GM21737 (cell line): ENCODE results near the gene GRM5.
"Not testable (repeated sequence)": the region's sequence is repeated elsewhere in the genome, so short reads cannot be mapped to it uniquely, and the experiment has no call there.

ENCODE experiments used
- ATAC-seq: cut with Tn5 transposase; IDR thresholded peaks from one replicate; pipeline ENCODE4 v1.9.1; 2021; ENCODE audit warnings: mild to moderate bottlenecking, moderate library complexity; ENCODE audit not compliant: unreplicated experiment

The GRM5 gene

GRCh38 chr11:89065651-89066201 is at the start of gene GRM5:
TSS of gene GRM5 (minus strand) at chr11:89065982. CDS start at chr11:89047872, 18,110 bp downstream.
- not testable (repeated sequence) for ATAC-seq

DNA sequence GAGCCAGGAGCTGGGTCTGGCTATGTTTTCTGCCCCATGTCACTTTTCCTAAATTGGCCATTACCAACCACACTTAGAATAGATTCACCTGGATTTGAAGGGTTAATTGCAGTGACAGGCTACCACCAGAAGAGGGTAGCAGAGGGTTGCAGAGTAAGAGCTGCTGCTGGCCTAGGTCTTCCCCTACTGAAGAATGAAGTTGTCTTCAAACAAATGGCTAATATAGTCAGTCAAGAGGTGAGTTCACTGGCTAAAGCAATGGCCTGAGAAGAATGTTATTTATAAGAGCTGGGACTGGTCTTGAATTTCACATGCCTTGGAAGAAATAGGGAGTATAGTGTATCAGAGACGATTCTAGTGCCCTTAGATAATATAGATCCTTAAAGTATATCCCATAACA is 32.2 kb upstream of the GRM5 start:
- peak; percentile 65 for ATAC-seq

DNA sequence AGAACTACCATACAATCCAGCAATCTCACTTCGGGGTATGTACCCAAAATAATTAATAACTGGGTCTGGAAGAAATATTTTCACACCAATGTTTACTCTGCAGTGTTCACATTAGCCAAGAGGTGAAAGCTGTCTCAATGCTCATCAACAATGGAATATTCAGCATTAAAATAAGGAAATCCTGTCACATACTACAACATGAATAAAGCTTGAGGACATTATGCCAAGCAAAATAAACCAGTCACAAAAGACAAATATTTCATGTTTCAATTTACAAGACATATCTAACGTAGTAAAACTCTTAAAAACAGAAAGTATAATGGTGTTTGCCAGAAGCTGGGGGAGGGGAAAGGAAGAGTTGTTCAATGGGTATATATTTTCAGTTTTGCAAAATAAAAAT is 28.0 kb upstream of the GRM5 start:
- ATAC-seq, result not testable (repeated sequence)

DNA sequence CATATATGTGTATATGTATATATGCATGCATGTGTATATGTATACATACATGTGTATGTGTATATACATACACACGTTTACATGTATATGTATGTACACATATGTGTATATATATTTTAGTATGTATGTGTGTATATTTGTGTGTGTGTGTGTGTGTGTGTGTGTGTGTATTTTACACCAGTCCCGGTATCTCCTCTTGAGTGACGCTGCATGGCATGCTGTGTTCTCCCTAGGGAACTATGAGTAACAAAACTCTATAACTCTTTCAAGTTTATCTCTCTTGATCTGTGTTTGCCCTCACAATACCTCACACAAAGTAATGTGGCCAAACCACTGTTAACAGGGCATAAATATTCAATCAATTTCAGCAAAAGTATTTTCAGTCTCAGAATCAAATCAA is 19.2 kb upstream of the GRM5 start:
- ATAC-seq, result not testable (repeated sequence)

- ATAC-seq, result not testable (repeated sequence)
These were observed 5.1 kb upstream of the GRM5 start for GRCh38 chr11:89070911-89071310.

DNA sequence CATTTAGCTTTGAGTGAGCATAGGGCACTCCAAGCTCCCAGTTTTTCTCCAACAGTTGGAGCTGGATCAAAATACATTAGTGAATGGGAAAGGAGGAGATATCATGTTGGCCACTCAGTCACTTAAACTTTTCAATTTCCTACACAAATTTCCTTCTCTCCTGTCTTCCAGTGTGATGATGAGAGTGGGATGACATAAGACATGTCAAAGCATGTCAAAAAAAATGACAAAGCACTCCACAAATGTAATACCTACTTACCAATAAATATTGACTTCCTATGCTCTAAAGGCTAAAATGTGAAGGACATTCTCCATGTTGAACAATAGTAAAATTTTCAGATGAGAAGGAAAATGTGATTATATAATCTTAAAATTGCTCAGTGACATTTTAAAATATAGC is 1.5 kb upstream of the GRM5 start:
- ATAC-seq, result no peak

DNA sequence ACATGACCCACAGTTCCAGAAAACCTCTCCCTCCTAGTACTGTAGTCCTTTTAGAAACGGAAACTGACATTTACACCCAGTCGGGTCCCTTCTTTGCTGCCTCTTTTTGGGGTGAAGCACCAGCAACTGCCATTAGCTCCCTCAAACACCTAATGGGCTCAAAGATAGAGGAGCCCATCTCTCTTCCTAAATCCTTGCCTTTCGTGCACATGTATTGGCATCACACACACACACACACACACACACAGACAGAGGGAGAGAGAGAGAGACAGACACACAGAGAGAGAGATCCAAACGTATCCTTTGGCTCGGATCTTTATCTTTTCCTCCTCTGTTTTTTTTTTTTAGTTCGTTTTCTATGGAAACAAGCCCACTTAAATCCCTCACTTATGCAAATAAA is 716 bp downstream of the GRM5 start:
- ATAC-seq, result no peak

DNA sequence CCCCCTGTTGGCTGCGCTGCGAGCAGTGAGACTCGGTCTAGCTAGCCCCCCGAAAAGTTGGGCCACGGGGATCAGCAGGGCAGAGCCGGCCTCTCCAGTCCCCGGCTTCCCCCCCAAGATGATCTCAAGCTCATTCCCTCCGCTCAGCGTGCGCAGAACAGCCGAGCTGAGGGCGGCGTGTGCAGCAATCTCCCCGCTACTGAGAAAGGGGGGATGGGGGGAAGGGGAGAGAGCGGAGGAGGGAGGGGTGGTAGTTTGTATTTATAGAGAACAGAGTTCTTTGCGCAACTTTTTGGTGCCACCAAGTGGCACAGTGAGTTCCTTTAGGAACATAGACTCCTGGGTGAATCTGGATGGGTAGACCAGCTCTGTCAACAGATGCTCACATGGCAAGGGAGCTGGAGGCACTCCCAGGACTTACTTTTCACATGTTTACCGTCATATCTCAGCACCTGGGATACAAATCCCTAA is 2.3 kb downstream of the GRM5 start:
- not testable (repeated sequence) for ATAC-seq

DNA sequence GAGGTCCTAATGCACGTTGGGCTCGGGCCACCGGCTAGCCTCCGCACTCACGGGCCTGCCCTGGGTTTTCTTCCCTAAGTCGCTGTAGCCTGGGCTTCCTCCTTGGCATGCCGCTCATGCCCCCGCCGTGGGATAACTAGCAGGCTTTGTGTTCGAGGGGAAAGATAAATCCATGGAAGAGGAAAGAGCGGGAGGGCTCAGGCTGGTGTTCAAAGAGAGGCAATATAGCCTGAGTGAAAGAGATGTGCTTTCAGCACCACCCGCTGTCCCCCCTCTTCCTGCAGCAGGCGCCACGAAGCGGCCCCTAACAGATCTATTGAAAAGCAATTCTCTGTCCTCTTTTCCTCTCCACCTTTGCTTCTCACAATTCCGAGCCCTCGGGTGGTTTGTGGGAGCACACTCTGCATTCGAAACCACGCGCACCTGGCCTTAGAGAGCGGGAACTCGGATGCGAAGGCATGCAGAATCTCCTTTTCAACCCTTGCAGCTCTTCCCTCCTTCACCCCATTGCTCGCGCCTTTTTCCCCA is 2.9 kb downstream of the GRM5 start:
- not testable (repeated sequence) for ATAC-seq

DNA sequence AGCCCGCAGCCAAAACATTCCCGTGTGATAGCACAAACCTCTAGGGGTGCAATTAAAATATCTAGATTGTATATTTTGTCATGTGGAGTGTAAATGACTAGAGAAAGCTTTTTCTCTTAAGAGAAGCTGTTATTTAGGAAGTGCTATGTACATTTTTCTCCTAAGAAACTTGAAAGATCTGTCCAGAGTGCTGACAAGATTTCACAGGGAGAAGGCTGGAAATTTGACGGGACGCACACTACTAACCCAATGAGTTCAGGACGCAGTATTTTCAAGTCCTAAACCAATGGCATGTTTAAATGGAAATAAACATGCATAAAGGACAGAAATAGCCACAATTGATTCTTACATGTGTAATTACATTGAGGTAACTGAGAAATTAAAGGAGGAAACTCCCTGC is 3.9 kb downstream of the GRM5 start:
- not testable (repeated sequence) for ATAC-seq

GRCh38 chr11:89057406-89057805 is 8.4 kb downstream of the GRM5 start:
- ATAC-seq, result not testable (repeated sequence)

- no peak for ATAC-seq
These were observed 13.6 kb downstream of the GRM5 start for GRCh38 chr11:89052220-89052619.

GRCh38 chr11:89047159-89047558 is 18.6 kb downstream of the GRM5 start:
- ATAC-seq, result not testable (repeated sequence)

DNA sequence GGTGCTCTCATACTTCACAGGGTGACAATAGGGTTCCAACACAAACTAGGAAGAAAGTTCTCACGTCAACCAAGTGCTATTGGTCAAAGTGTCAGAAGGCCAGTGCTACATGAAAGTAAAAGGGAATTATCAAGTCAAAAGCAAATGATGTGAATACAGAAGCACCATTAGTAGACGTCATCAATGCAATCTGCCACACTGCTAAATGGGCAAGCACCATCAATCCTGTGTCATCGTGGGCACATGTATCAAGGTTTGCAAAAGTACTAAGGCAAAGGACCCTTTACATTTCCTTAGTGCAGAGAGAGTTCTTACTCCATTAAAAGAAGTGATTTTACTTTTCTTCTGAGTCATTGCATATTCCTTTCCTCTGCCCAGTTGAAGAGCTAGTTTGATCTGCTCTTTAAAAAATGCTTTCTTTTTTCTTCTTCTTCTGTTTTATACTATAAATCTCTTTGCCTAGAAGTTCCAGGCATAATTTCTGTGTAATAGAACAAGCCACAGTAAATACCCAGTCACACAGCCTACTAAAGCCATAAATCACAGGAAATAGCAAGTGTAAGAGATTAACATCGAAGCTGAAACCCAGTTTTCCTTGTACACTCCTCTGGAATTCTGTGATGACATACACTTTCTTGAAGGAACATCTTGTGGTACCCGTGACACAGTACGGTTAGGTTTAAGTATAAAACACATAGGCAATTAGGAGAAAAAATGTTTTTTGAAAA is 21.8 kb downstream of the GRM5 start:
- not testable (repeated sequence) for ATAC-seq

GRCh38 chr11:89029671-89030070 is 36.1 kb downstream of the GRM5 start:
- not testable (repeated sequence) for ATAC-seq

GRCh38 chr11:89021339-89021738 is 44.4 kb downstream of the GRM5 start:
- ATAC-seq, result no peak

GRCh38 chr11:89019827-89020547 is 45.8 kb downstream of the GRM5 start:
- not testable (repeated sequence) for ATAC-seq

DNA sequence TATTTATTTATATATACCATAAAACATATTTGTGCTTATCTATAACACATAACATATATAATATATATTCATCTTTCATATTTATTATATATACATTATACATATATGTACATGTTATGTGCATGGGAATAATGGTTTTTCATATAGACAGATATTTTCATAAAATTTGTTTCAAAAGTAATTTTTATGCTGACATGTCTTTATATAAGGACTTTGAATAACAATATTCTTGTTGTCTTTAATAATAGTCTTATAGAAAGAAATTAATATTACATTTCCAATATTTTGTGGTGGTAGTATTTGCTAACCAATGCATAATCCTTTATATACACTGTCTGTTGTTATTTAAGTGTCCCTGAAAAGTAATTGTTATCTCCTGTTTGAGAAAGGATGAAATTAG is 49.6 kb downstream of the GRM5 start:
- ATAC-seq, result no peak

DNA sequence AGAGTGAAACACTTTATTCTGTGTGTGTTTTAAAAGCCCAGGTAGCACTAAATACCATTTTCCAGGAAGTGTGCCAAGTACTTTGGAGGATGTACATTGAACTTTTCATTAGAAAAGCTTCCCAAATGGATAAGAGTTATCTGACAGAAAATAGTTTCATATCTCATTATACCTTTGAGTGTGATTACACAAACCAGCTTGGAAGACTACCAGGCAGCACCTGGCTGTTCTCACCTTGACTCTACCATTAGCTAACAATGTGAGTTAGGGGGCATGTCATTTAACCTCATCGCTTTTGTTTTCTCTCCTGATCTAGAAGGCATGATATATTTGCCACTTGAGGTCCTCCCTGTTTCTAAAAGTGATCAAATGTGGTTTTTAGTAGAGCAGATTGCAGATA is 50.2 kb downstream of the GRM5 start:
- no peak for ATAC-seq

DNA sequence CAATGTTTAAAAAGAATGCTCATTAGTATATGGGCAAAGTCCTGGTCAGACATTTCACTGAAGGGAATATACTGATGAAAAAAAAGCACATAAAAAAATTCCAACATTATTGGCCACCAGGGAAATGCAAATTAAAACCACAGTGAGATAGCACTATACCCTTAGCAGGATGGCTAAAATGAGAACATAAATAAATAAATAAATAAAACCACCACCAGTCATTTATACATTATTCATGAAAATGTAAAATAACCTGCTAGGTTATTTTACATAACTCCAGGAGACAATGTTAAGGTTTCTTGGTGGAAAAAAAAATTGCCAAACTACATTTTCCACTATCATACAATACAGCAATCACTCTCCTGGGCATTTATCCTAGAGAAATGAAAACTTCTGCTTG is 64.9 kb downstream of the GRM5 start:
- ATAC-seq, result not testable (repeated sequence)

- ATAC-seq, result no peak
These were observed 86.1 kb downstream of the GRM5 start for GRCh38 chr11:88979641-88980040.

- not testable (repeated sequence) for ATAC-seq
These were observed 86.8 kb downstream of the GRM5 start for GRCh38 chr11:88978992-88979391.
